K562 (cell line): Measurements from ENCODE around the gene SPRY4. TPM values are rescaled to one million over a fixed set of nuclear protein-coding genes. Genes with fewer than 3 reads are reported as not detected.

Experiments used
- ATAC-seq: fragments of 200-7000 bp; cut with Tn5 transposase; 3 replicates; pipeline ENCODE4 v1.9.1; 2020; ENCODE audit warnings: moderate library complexity
- BruUV-seq: library from RNA; stranded (reverse); fragments of 400-500 nt; replicated peaks from 2 replicates; lab custom pipeline; 2021; lab: Mats Ljungman, UMichigan
- CTCF ChIA-PET: fragments of 300-600 bp; formaldehyde crosslinking; extraction: SDS; loops from one replicate; lab custom pipeline; 2021; ENCODE audit warnings: low intra/inter-chr PET ratio; lab: Yijun Ruan, JAX
- POLR2A ChIA-PET: fragments of 300-600, 350-650 bp; sonication (Branson Sonifier 250); formaldehyde crosslinking; extraction: SDS; loops from one replicate; lab custom pipeline; 2021; ENCODE audit warnings: antibody characterized with exemption, inconsistent platforms; lab: Yijun Ruan, JAX
- DNase-seq, 4 experiments: peaks; one replicate each; pipeline versions ENCODE4 v3.0.0 to v3.0.0-alpha.2; 2011 to 2018; ENCODE audit warnings: low spot score in 3 of 4, mixed read lengths in 3 of 4; ENCODE audit errors: extremely low read depth in 1 of 4
- FAIRE-seq: peaks from 2 replicates; lab custom pipeline; 2011; peaks lifted over from hg19 to GRCh38; lab: Jason Lieb, UNC
- H2AFZ ChIP-seq: 2 replicates; pipeline ENCODE4 v1.6.0; 2011; ENCODE audit warnings: low read depth, low read length, control low read depth, inconsistent platforms
- H3K27ac ChIP-seq: fragments of 200-600 bp; 3 replicates; pipeline ENCODE4 v1.8.0; 2011; ENCODE audit warnings: low read depth, mild to moderate bottlenecking, control low read depth, inconsistent platforms, low read length, moderate library complexity, mixed read lengths; ENCODE audit errors: extremely low read depth
- H3K27me3 ChIP-seq, 2 experiments: fragments of 300-600 bp in 1 of 2; 2 replicates in 1 of 2; 3 replicates in 1 of 2; pipeline versions ENCODE4 v1.6.0 to v1.8.0; 2011; ENCODE audit warnings: inconsistent platforms in 2 of 2, low read length in 2 of 2, mild to moderate bottlenecking in 1 of 2, mixed read lengths in 1 of 2, moderate library complexity in 1 of 2; ENCODE audit not compliant: control insufficient read depth in 2 of 2, insufficient read depth in 2 of 2
- H3K36me3 ChIP-seq: fragments of 300-600 bp; 3 replicates; pipeline ENCODE4 v1.8.0; 2011; ENCODE audit warnings: mild to moderate bottlenecking, low read length, inconsistent platforms; ENCODE audit not compliant: control insufficient read depth, insufficient read depth
- H3K4me1 ChIP-seq, 2 experiments: fragments of 200-600 bp in 1 of 2; replicated peaks in 1 of 2; 2 replicates in 1 of 2; 3 replicates in 1 of 2; pipeline versions ENCODE4 v1.5.1 to v1.8.0; 2011; ENCODE audit warnings: inconsistent platforms in 2 of 2, low read length in 2 of 2, mild to moderate bottlenecking in 1 of 2, mixed read lengths in 1 of 2, moderate library complexity in 1 of 2; ENCODE audit not compliant: control insufficient read depth in 2 of 2, insufficient read depth in 2 of 2
- H3K4me2 ChIP-seq: 2 replicates; pipeline ENCODE4 v1.6.1; 2011; ENCODE audit warnings: low read length, control low read depth, inconsistent platforms, mixed read lengths; ENCODE audit not compliant: insufficient read depth
- H3K4me3 ChIP-seq: fragments of 200-600 bp; sonication (generic), shearing (Covaris generic); 2 replicates; pipeline ENCODE4 v1.5.1; 2016; ENCODE audit warnings: control low read depth, inconsistent platforms
- H3K79me2 ChIP-seq: fragments of 200-600 bp; 3 replicates; pipeline ENCODE4 v1.8.0; 2011; ENCODE audit warnings: low read length, inconsistent platforms; ENCODE audit not compliant: control insufficient read depth, insufficient read depth
- H3K9ac ChIP-seq, 2 experiments: 2 replicates each; pipeline versions ENCODE4 v1.6.0 to v1.6.1; 2011; ENCODE audit warnings: low read depth in 2 of 2, low read length in 2 of 2, control low read depth in 1 of 2, inconsistent platforms in 1 of 2, mild to moderate bottlenecking in 1 of 2, mixed read lengths in 1 of 2; ENCODE audit not compliant: insufficient read depth in 1 of 2
- H3K9me1 ChIP-seq: one replicate; pipeline ENCODE4 v1.6.0; 2011; ENCODE audit warnings: inconsistent platforms, mild to moderate bottlenecking, low read length, moderate library complexity; ENCODE audit not compliant: control insufficient read depth, insufficient read depth
- H3K9me3 ChIP-seq: replicated peaks from 2 replicates; pipeline ENCODE4 v1.5.1; 2011; ENCODE audit warnings: low read depth, low read length, inconsistent platforms; ENCODE audit not compliant: control insufficient read depth, insufficient read depth
- H4K20me1 ChIP-seq: replicated peaks from 2 replicates; pipeline ENCODE4 v1.6.1; 2011; ENCODE audit warnings: low read length, inconsistent platforms, mixed read lengths; ENCODE audit not compliant: control insufficient read depth, insufficient read depth
- ARID1B ChIP-seq: fragments of 450-650 bp; IDR thresholded peaks from 2 replicates; pipeline ENCODE4 v1.6.1; 2016; ENCODE audit warnings: antibody characterized with exemption, mild to moderate bottlenecking, inconsistent platforms
- C11orf30 ChIP-seq: fragments of 450-650 bp; IDR thresholded peaks from 2 replicates; pipeline ENCODE4 v1.6.1; 2016; ENCODE audit warnings: low read depth, mild to moderate bottlenecking
- CXXC5 ChIP-seq: fragments of 250-450 bp; sonication (Bioruptor Pico); IDR thresholded peaks from 2 replicates; pipeline ENCODE4 v1.8.0; 2022; ENCODE audit warnings: inconsistent platforms, mild to moderate bottlenecking, moderate library complexity
- DPF2 ChIP-seq: fragments of 450-650 bp; IDR thresholded peaks from 2 replicates; pipeline ENCODE4 v1.6.1; 2016
- EP400 ChIP-seq: fragments of 450-650 bp; IDR thresholded peaks from 2 replicates; pipeline ENCODE4 v1.6.1; 2017; ENCODE audit warnings: antibody characterized with exemption, mild to moderate bottlenecking, moderate library complexity
- ETS1 ChIP-seq: conservative IDR thresholded peaks from 2 replicates; pipeline ENCODE4 v1.6.1; 2011; ENCODE audit warnings: low read depth, mild to moderate bottlenecking, low read length; ENCODE audit not compliant: control insufficient read depth
- FIP1L1 ChIP-seq: fragments of 200-400 bp; formaldehyde crosslinking; IDR thresholded peaks from 2 replicates; pipeline ENCODE4 v1.6.1; 2018; ENCODE audit warnings: mild to moderate bottlenecking, low read depth, low read length; ENCODE audit not compliant: poor library complexity, severe bottlenecking
- FOSL1 ChIP-seq: fragments of 200-800 bp; sonication (Bioruptor generic); conservative IDR thresholded peaks from 2 replicates; pipeline ENCODE4 v1.6.1; 2016; ENCODE audit warnings: missing genetic modification characterization, missing compliant biosample characterization
- HBP1 ChIP-seq: fragments of 450-650 bp; formaldehyde crosslinking; IDR thresholded peaks from 2 replicates; pipeline ENCODE4 v1.4.0; 2022; ENCODE audit warnings: missing genetic modification characterization
- HDAC3 ChIP-seq: fragments of 450-650 bp; IDR thresholded peaks from 2 replicates; pipeline ENCODE4 v1.6.1; 2018; ENCODE audit warnings: borderline replicate concordance, mild to moderate bottlenecking, moderate library complexity; ENCODE audit not compliant: partially characterized antibody
- NELFE ChIP-seq: IDR thresholded peaks from 2 replicates; pipeline ENCODE4 v1.6.1; 2011; ENCODE audit warnings: mild to moderate bottlenecking; ENCODE audit not compliant: insufficient read depth, insufficient read length
- NFE2 ChIP-seq: IDR thresholded peaks from 2 replicates; pipeline ENCODE4 v1.6.1; 2014; ENCODE audit warnings: antibody characterized with exemption, low read depth
- NR0B1 ChIP-seq: fragments of 450-650 bp; IDR thresholded peaks from one replicate; pipeline ENCODE4 v1.6.1; 2018; ENCODE audit warnings: mild to moderate bottlenecking, moderate library complexity; ENCODE audit not compliant: partially characterized antibody
- SMARCE1 ChIP-seq: fragments of 450-650 bp; IDR thresholded peaks from 2 replicates; pipeline ENCODE4 v1.7.1; 2016; ENCODE audit warnings: mild to moderate bottlenecking
- THAP12 ChIP-seq: fragments of 250-450 bp; sonication (Bioruptor Pico); IDR thresholded peaks from 2 replicates; pipeline ENCODE4 v1.9.0; 2021; ENCODE audit warnings: mild to moderate bottlenecking, inconsistent platforms
- ZNF41 ChIP-seq: fragments of 250-450 bp; sonication (Bioruptor Pico); conservative IDR thresholded peaks from 2 replicates; pipeline ENCODE4 v1.4.0; 2020; ENCODE audit warnings: mild to moderate bottlenecking
- WGBS: fragments of 100-300 bp; shearing (Covaris generic); methylation state at CpG from one replicate; pipeline ENCODE4 v1.1.6; 2016; ENCODE audit warnings: low coverage, mixed read lengths; ENCODE audit not compliant: insufficient coverage; ENCODE audit errors: missing lambda C conversion rate; 5-methylcytosine and 5-hydroxymethylcytosine counted together
- in situ Hi-C: fragments of 300-500 bp; cut with MboI; formaldehyde crosslinking; loops from 4 replicates; pipeline ENCODE4 v1.15.0; 2018; ENCODE audit warnings: inconsistent platforms, mixed read lengths
- intact Hi-C: fragments of 100-400 bp; cut with micrococcal nuclease; formaldehyde crosslinking; loops from 2 replicates; pipeline ENCODE4 v1.14.2; 2022
- polyA plus RNA-seq, 8 experiments: library from polyadenylated mRNA; depleted of rRNA in 4 of 8; stranded (reverse) in 5 of 8; unstranded in 3 of 8; fragments of >200 nt; fragmentation: Nextera tagmentation in 2 of 8; fragmentation: Illumina TruSeq in 1 of 8; extraction: Ambion mirVana in 2 of 8; extraction: Trizol in 1 of 8; gene quantifications; 2 replicates each; pipeline versions ENCODE4 v1.2.1 to v1.2.3, GENCODE V29; 2011 to 2014; ENCODE audit warnings: inconsistent platforms in 1 of 8, missing spikeins in 1 of 8
- total RNA-seq, 7 experiments: library from RNA; depleted of rRNA in 6 of 7; stranded (reverse); fragments of >200 nt in 6 of 7; fragmentation: Illumina TruSeq in 2 of 7; extraction: Trizol in 2 of 7; gene quantifications; 2 replicates each; pipeline versions ENCODE4 v1.2.1 to v1.2.3, GENCODE V29; 2011 to 2021; ENCODE audit warnings: low replicate concordance in 1 of 7

Gene SPRY4
- total and polyA plus RNA-seq, 9 of the 15 experiments (the other 6 are each of a cell fraction or from before 2014, with no cell fraction given), result 2.6 to 24.2 (median 9.5) TPM

GRCh38 chr5:142320851-142321560 lies 3.8 kb downstream of the SPRY4 start:
- no TSS peak for BruUV-seq
- DNase-seq, result peak in 2 of 4 experiments; percentile 49 to 63
- Histone ChIP-seq H3K9ac (peak overlapping the region; percentile 60 to 89), H3K79me2 (peaks cover 97% of the 10 kb centered on the region), H3K4me2 (peak overlapping the region; percentile 77), H3K4me3 (peak overlapping the region; percentile 31), H3K36me3 (peaks cover 33% of the 10 kb centered on the region; the same call in 2 of the 3 replicates), H2AFZ (peak overlapping the region; percentile 41), H3K27me3 (no peaks in the 10 kb centered on the region), H3K27ac (peak overlapping the region; percentile 63), H3K9me1 (no peaks in the 10 kb centered on the region), H4K20me1 (peaks cover 27% of the 10 kb centered on the region; the same call in 1 of the 2 replicates), H3K4me1 (peaks cover 34 to 49% of the 10 kb centered on the region in 2 experiments), H3K9me3 (no peaks in the 10 kb centered on the region)
- ChIA-PET POLR2A (interaction anchor here (0.5 to 2.2 kb wide), 10 partner anchors 9 to 228 kb away, joined by 3 to 11 read pairs (median 4); no protein-coding TSS in a partner anchor), CTCF (no interaction called here)
- peak; percentile 74 for FAIRE-seq
- 9% methylated on average over 8 of the region's 8 CpGs for WGBS
- in situ Hi-C loops, result no loop called here
- ATAC-seq, result peak; percentile 11
- intact Hi-C loops, result loop anchor here (5.0 kb wide), 1 partner anchor 169 kb away; no protein-coding TSS in a partner anchor
- TF ChIP-seq HBP1 (CRISPR knock-in tag) (no peak), ZNF41 (no peak), HDAC3 (no peak), C11orf30 (peak; percentile 27; the same call in 1 of the 2 replicates), CXXC5 (CRISPR knock-in tag) (no peak), NR0B1 (no peak), EP400 (0 out of 2 replicates have a peak, but pooled peaks have one; percentile 9), ETS1 (no peak), SMARCE1 (0 out of 2 replicates have a peak, but pooled peaks have one; percentile 55), DPF2 (peak; percentile 75), FOSL1 (tag) (peak; percentile 83), NFE2 (peak; percentile 59), ARID1B (peak; percentile 52), NELFE (no peak), FIP1L1 (no peak), THAP12 (CRISPR knock-in tag) (no peak)
